GM06990 (cell line): ENCODE measurements around the gene GANC.
"Not testable (repeated sequence)": the region's sequence is repeated elsewhere in the genome, so short reads cannot be mapped to it uniquely, and the experiment has no call there.

ENCODE experiments used
- DNase-seq: peaks from one replicate; pipeline ENCODE4 v3.0.0-alpha.2; 2011; ENCODE audit not compliant: insufficient read length; ENCODE audit errors: extremely low read depth
- H3K27me3 ChIP-seq: replicated peaks from 2 replicates; pipeline ENCODE4 v1.6.0; 2011; ENCODE audit warnings: low read length; ENCODE audit not compliant: control insufficient read depth, insufficient read depth
- H3K36me3 ChIP-seq: 2 replicates; pipeline ENCODE4 v1.5.1; 2011; ENCODE audit warnings: low read length; ENCODE audit not compliant: control insufficient read depth, insufficient read depth
- H3K4me3 ChIP-seq: replicated peaks from 2 replicates; pipeline ENCODE4 v1.5.1; 2011; ENCODE audit warnings: low read depth, mild to moderate bottlenecking, control low read depth, low read length
- CTCF ChIP-seq: IDR thresholded peaks from 2 replicates; pipeline ENCODE4 v1.5.1; 2011; ENCODE audit warnings: low read length, control low read depth, mild to moderate bottlenecking, inconsistent platforms; ENCODE audit not compliant: insufficient read depth, poor library complexity, severe bottlenecking

The GANC gene

DNA sequence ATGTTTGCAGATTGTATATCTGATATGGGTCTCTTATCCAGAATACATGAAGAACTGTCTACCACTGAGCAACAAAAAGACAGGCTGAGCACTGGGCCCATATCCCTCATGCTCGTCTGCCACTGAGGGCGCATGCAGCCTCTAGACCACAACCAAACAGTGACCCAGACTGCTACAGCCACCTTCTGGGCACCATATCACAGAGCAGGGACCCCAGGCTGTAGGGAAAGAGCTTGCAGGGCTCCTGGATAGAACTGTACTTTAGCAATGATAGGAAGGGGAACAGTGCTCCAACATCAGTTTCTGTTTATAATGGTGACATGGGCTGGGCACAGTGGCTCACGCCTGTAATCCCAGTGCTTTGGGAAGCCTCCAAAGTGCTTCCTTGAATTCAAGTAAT is 40.5 kb downstream of the GANC start:
- Histone ChIP-seq H3K4me3 (no peak overlapping the region), H3K27me3 (no peaks in the 10 kb centered on the region), H3K36me3 (peaks cover 5% of the 10 kb centered on the region; the same call in 1 of the 2 replicates)
- no peak for DNase-seq
- TF ChIP-seq CTCF: no peak

DNA sequence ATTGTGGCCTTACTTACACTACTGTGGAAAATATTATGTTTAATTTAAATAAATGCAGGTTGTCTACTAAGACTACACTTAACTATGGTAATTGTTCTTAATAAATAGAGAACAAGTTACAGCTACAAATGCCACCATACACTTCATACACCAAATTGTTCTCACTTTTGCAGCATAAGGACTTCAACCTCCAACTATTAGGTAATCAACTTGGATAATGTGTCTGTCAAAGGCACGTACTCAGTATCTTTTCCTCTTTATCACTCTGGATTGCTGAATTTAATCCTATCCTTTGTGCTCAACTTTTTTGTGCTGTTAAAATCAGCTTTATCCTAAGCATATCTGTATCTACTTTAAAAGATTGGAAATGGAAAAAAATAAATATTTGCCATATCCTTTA is 41.8 kb downstream of the GANC start:
- H3K4me3 ChIP-seq: no peak overlapping the region
- TF ChIP-seq CTCF: no peak
- no peaks in the 10 kb centered on the region for H3K27me3 ChIP-seq
- peaks cover 2% of the 10 kb centered on the region; the same call in 1 of the 2 replicates for H3K36me3 ChIP-seq
- no peak for DNase-seq

DNA sequence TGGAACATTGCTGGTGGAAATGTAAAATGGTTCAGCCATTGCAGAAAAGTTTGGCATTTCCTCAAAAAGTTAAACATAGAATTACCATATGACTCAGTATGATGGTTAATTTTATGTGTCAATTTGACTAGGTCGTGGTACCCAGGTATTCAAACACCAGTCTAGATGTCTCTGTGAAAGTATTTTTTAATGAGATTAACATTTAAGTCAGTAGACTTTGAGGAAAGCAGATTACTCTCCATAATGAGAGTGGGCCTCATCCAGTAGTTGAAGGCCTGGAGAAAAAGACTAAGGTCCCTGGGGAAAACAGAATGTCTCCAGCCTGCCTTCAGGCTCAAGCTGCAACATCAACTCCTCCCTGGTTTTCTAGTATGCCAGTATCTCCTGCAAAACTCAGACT is 42.5 kb downstream of the GANC start:
- peaks cover 2% of the 10 kb centered on the region; the same call in 1 of the 2 replicates for H3K36me3 ChIP-seq
- no peak for DNase-seq
- no peak for TF ChIP-seq CTCF
- H3K4me3 ChIP-seq: no peak overlapping the region
- no peaks in the 10 kb centered on the region for H3K27me3 ChIP-seq

DNA sequence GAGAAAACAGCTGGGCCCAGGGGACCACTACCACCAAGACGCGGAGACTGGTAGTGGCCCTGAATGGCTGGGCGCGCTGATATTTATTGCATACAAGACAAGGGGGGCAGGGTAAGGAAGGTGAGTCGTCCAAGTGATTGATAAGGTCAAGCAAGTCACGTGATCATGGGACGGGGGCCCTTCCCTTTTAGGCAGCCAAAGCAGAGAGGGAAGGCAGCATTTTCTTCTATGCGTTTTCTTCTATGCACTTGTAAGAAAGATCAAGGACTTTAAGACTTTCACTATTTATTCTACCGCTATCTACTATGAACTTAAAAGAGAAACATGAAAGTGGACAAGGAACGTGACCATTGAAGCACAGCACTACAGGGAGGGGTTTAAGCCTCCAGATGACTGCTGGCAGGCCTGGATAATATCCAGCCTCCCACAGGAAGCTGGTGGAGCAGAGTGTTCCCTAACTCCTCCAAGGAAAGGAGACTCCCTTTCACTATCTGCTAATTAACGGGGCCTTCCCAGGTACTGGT is 43.3 kb downstream of the GANC start:
- H3K27me3 ChIP-seq, H3K36me3 ChIP-seq, H3K4me3 ChIP-seq, DNase-seq: not testable (repeated sequence)

DNA sequence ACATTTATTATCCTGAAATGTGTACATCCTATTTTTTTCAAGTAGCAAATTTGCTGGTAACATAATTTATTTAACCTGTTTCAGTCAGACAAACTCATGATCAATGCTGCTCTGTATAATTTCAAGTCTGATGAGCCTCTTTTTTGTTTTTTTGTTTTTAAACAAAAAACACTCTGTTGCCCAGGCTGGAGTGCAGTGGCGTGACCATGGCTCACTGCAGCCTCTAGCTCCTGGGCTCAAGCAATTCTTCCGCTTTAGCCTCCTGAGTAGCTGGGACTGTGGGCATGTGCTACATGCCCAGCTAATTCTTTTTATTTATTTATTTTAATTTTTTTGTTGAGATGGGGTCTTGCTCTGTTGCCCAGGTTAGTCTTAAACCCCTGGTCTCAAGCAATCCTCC is 46.2 kb downstream of the GANC start:
- TF ChIP-seq CTCF: no peak
- H3K27me3 ChIP-seq: no peaks in the 10 kb centered on the region
- H3K4me3 ChIP-seq: no peak overlapping the region
- no peak for DNase-seq
- no peaks in the 10 kb centered on the region; the same call in none of the 2 replicates for H3K36me3 ChIP-seq

DNA sequence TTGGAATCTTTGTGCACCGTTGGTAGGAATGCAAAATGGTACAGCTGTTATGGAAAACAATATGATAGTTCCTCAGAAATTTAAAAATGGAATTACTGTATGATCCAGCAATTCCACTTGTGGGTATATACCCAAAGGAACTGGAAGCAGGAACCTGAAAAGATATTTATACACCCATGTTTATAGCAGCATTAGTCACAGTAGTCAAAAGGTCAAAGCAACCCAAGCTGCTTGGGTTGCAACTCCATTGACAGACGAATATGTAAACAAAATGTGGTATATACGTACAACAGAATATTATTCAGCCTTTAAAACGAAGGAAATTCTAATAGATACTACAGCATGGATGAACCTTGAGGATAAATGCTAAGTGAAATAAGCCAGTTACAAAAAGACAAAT is 51.3 kb downstream of the GANC start:
- TF ChIP-seq CTCF: no peak
- Histone ChIP-seq H3K27me3 (no peaks in the 10 kb centered on the region), H3K36me3 (peaks cover 3% of the 10 kb centered on the region), H3K4me3 (no peak overlapping the region)
- no peak for DNase-seq
